Brain microvascular endothelial cell (primary cell): ENCODE results near the gene CFAP54.

ENCODE experiments used
- DNase-seq: peaks from one replicate; pipeline ENCODE4 v3.0.0-alpha.2; 2020
- H3K27ac ChIP-seq: fragments of 250-450 bp; sonication (Bioruptor Pico); 2 replicates; pipeline ENCODE4 v1.5.1; 2020; ENCODE audit warnings: mild to moderate bottlenecking, moderate library complexity
- H3K27me3 ChIP-seq: fragments of 250-450 bp; sonication (Bioruptor Pico); replicated peaks from 2 replicates; pipeline ENCODE4 v1.5.1; 2020; ENCODE audit warnings: mild to moderate bottlenecking
- H3K36me3 ChIP-seq: fragments of 250-450 bp; sonication (Bioruptor Pico); replicated peaks from 2 replicates; pipeline ENCODE4 v1.5.1; 2020; ENCODE audit warnings: mild to moderate bottlenecking
- H3K4me3 ChIP-seq: 2 replicates; pipeline ENCODE4 v1.5.1; 2011; ENCODE audit warnings: low read depth, mild to moderate bottlenecking, control low read depth, low read length, moderate library complexity
- CTCF ChIP-seq: IDR thresholded peaks from 2 replicates; pipeline ENCODE4 v1.5.1; 2011; ENCODE audit warnings: low read depth, mild to moderate bottlenecking, moderate library complexity, low read length, control low read depth, inconsistent platforms; ENCODE audit errors: missing control alignments
- in situ Hi-C: cut with HindIII; loops from 2 replicates; pipeline ENCODE4 v1.10.0; 2017; ENCODE audit warnings: low sequenced_read_pairs, low pct_ligation_motif_present

Gene CFAP54

GRCh38 chr12:96445691-96446583, 43.4 kb upstream of the CFAP54 start:
- Histone ChIP-seq H3K27me3 (no peaks in the 10 kb centered on the region), H3K27ac (peak overlapping the region; percentile 100), H3K4me3 (peak overlapping the region; percentile 15), H3K36me3 (no peaks in the 10 kb centered on the region)
- in situ Hi-C loops: no loop called here
- DNase-seq: peak; percentile 98
- TF ChIP-seq CTCF: no peak

GRCh38 chr12:96447256-96447655, 42.1 kb upstream of the CFAP54 start:
- no peaks in the 10 kb centered on the region for H3K36me3 ChIP-seq
- no peak overlapping the region for H3K4me3 ChIP-seq
- in situ Hi-C loops: no loop called here
- H3K27ac ChIP-seq: peak overlapping the region; percentile 100
- no peaks in the 10 kb centered on the region for H3K27me3 ChIP-seq
- no peak for TF ChIP-seq CTCF
- DNase-seq: no peak

- H3K27me3 ChIP-seq: no peaks in the 10 kb centered on the region
- H3K36me3 ChIP-seq: no peaks in the 10 kb centered on the region
- DNase-seq: peak; percentile 72
- in situ Hi-C loops: no loop called here
- no peak for TF ChIP-seq CTCF
- no peak overlapping the region for H3K4me3 ChIP-seq
- peak overlapping the region; percentile 100 for H3K27ac ChIP-seq
Observed at GRCh38 chr12:96448300-96448699, 41.1 kb upstream of the CFAP54 start.

GRCh38 chr12:96452261-96452922, 37.0 kb upstream of the CFAP54 start:
- TF ChIP-seq CTCF: no peak
- DNase-seq: no peak
- Histone ChIP-seq H3K36me3 (no peaks in the 10 kb centered on the region), H3K27me3 (no peaks in the 10 kb centered on the region), H3K27ac (no peak overlapping the region), H3K4me3 (no peak overlapping the region)
- in situ Hi-C loops: no loop called here

GRCh38 chr12:96454396-96454795, 35.0 kb upstream of the CFAP54 start:
- in situ Hi-C loops: no loop called here
- Histone ChIP-seq H3K36me3 (no peaks in the 10 kb centered on the region), H3K27ac (no peak overlapping the region), H3K4me3 (no peak overlapping the region), H3K27me3 (no peaks in the 10 kb centered on the region)
- no peak for TF ChIP-seq CTCF
- no peak for DNase-seq
